ENCODE data around the gene FAM13A.

DNA sequence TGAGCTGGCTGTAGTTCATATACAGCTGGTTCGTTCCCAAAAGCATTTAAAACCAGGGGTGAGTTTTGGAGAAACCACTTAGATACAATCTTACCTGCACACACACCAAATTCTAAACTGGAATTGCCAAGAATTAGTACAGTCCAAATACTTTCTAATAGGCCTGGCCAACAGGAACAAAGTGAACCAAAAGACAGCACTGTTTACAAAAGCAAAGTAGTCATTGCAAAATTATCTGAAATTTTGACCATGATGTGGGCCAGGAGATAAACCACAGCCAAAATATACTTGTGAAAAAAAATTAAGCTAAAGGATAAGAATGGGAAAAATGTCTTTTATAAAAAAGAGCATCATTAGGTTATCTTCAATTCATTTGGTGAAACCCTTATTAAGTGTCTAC lies 321.4 kb downstream of the FAM13A start:
- TF ChIP-seq, protein P1, sequence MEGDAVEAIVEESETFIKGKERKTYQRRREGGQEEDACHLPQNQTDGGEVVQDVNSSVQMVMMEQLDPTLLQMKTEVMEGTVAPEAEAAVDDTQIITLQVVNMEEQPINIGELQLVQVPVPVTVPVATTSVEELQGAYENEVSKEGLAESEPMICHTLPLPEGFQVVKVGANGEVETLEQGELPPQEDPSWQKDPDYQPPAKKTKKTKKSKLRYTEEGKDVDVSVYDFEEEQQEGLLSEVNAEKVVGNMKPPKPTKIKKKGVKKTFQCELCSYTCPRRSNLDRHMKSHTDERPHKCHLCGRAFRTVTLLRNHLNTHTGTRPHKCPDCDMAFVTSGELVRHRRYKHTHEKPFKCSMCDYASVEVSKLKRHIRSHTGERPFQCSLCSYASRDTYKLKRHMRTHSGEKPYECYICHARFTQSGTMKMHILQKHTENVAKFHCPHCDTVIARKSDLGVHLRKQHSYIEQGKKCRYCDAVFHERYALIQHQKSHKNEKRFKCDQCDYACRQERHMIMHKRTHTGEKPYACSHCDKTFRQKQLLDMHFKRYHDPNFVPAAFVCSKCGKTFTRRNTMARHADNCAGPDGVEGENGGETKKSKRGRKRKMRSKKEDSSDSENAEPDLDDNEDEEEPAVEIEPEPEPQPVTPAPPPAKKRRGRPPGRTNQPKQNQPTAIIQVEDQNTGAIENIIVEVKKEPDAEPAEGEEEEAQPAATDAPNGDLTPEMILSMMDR (IDR thresholded peaks at IDR 0.05): no peak
- no peak for TF ChIP-seq EZH2 (IDR thresholded peaks at IDR 0.05; ENCODE audit: borderline replicate concordance, insufficient read depth, low read depth, low read length, poor library complexity, severe bottlenecking)
